Measurements from ENCODE around the gene CARD19. TPM values are rescaled to one million over a fixed set of nuclear protein-coding genes. Genes with fewer than 3 reads are reported as not detected.

Gene CARD19
- total and polyA plus RNA-seq, 9 of the 15 experiments (the other 6 are each of a cell fraction or from before 2014, with no cell fraction given) = 0.90 to 34.9 (median 14.6) TPM

DNA sequence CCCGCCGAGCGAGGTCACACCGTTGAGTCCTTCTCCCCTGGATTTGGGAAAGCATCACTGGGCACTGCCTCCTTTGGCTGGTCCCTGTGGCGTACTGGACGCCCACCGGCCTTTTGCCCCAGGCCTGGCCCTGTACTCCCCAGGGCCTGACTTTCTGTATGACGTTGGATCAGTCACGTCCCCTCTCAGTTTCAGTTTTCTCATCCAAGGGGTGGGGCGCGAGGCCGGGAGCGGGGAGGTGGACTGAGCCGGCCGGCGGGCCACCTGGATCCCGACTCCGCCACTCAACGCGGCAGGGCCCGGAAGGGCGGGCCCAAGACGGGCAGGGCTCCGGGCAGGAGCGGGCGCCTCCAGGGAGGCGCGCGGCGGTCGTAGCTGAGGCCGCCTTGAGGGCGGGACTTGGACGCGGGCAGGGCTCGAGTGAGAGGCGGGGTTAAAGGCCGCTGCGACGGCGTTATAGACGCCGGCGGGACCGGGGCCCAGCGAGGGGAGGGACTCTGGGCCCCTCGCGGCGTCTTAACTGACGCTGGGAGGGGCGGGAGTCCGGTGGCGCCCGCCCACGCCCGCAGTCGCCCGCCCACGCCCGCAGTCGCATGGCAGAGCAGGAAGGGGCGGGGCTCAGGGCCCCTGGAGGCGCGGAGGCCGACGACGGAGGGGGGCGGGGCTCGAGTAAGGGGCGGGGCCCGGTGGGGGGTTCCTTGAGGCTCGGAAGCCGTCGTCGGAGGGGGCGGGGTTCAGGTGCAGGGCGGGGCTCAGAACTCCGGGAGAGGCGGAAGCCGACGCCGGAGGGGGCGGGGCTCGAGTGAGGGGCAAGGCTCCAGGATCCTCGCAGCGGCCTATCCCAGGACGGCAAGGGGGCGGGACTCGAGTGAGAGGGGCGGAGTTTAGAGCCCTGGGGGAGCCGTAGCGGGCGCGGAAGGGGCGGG lies 549 bp upstream of the CARD19 start (continued):
- TF ChIP-seq, protein P1, sequence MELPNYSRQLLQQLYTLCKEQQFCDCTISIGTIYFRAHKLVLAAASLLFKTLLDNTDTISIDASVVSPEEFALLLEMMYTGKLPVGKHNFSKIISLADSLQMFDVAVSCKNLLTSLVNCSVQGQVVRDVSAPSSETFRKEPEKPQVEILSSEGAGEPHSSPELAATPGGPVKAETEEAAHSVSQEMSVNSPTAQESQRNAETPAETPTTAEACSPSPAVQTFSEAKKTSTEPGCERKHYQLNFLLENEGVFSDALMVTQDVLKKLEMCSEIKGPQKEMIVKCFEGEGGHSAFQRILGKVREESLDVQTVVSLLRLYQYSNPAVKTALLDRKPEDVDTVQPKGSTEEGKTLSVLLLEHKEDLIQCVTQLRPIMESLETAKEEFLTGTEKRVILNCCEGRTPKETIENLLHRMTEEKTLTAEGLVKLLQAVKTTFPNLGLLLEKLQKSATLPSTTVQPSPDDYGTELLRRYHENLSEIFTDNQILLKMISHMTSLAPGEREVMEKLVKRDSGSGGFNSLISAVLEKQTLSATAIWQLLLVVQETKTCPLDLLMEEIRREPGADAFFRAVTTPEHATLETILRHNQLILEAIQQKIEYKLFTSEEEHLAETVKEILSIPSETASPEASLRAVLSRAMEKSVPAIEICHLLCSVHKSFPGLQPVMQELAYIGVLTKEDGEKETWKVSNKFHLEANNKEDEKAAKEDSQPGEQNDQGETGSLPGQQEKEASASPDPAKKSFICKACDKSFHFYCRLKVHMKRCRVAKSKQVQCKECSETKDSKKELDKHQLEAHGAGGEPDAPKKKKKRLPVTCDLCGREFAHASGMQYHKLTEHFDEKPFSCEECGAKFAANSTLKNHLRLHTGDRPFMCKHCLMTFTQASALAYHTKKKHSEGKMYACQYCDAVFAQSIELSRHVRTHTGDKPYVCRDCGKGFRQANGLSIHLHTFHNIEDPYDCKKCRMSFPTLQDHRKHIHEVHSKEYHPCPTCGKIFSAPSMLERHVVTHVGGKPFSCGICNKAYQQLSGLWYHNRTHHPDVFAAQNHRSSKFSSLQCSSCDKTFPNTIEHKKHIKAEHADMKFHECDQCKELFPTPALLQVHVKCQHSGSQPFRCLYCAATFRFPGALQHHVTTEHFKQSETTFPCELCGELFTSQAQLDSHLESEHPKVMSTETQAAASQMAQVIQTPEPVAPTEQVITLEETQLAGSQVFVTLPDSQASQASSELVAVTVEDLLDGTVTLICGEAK (IDR thresholded peaks at IDR 0.05) = 0 out of 2 replicates have a peak, but pooled peaks have one; percentile 52
- TF ChIP-seq, protein P1 (CRISPR knock-in tag; IDR thresholded peaks at IDR 0.05) = no peak
- TF ChIP-seq ZKSCAN8 (CRISPR knock-in tag; IDR thresholded peaks at IDR 0.05) = no peak
- TF ChIP-seq PHB2 (IDR thresholded peaks at IDR 0.05; ENCODE audit: low read depth) = no peak
- peak; percentile 35 for TF ChIP-seq U2AF1 (optimal IDR thresholded peaks at IDR 0.05; ENCODE audit: low read depth, low read length)
- TF ChIP-seq MTF1 (CRISPR knock-in tag; IDR thresholded peaks at IDR 0.05; ENCODE audit: borderline replicate concordance) = no peak
- TF ChIP-seq MTA3 (IDR thresholded peaks at IDR 0.05; ENCODE audit: borderline replicate concordance) = peak; percentile 67; the same call in 1 of the 2 replicates
- TF ChIP-seq, protein P2, sequence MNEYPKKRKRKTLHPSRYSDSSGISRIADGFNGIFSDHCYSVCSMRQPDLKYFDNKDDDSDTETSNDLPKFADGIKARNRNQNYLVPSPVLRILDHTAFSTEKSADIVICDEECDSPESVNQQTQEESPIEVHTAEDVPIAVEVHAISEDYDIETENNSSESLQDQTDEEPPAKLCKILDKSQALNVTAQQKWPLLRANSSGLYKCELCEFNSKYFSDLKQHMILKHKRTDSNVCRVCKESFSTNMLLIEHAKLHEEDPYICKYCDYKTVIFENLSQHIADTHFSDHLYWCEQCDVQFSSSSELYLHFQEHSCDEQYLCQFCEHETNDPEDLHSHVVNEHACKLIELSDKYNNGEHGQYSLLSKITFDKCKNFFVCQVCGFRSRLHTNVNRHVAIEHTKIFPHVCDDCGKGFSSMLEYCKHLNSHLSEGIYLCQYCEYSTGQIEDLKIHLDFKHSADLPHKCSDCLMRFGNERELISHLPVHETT (CRISPR knock-in tag; conservative IDR thresholded peaks at IDR 0.05 in 1 of 2, IDR thresholded peaks at IDR 0.05 in 1 of 2) = peak in 1 of 2 experiments; percentile 95; a peak in 2 of 4 replicates
- TF ChIP-seq BRD4 (IDR thresholded peaks at IDR 0.05) = peak; percentile 89
- no peak for TF ChIP-seq RFX5 (IDR thresholded peaks at IDR 0.05; ENCODE audit: low read depth, low read length)
- peak; percentile 69 for TF ChIP-seq SMAD4 (CRISPR knock-in tag; conservative IDR thresholded peaks at IDR 0.05)
- TF ChIP-seq TEAD4 (IDR thresholded peaks at IDR 0.05; ENCODE audit: low read length) = 0 out of 2 replicates have a peak, but pooled peaks have one; percentile 11
- TF ChIP-seq TEAD4 (CRISPR knock-in tag; IDR thresholded peaks at IDR 0.05; ENCODE audit: borderline replicate concordance) = no peak
- TF ChIP-seq ZNF785 (CRISPR knock-in tag; IDR thresholded peaks at IDR 0.05) = no peak
- TF ChIP-seq MAFG (tag; conservative IDR thresholded peaks at IDR 0.05) = no peak
- TF ChIP-seq U2AF2 (optimal IDR thresholded peaks at IDR 0.05; ENCODE audit: low read depth, low read length) = no peak
- no peak for TF ChIP-seq ZNF707 (CRISPR knock-in tag; conservative IDR thresholded peaks at IDR 0.05)

All from K562 (cell line).